Subcutaneous adipose tissue (tissue), 4 donors: Measurements from ENCODE around the gene TSTD1. TPM values are rescaled to one million over a fixed set of nuclear protein-coding genes. Genes with fewer than 3 reads are reported as not detected.

Source experiments
- total RNA-seq, 4 donors: library from RNA; depleted of rRNA; stranded (reverse); fragments of >200 nt; gene quantifications; one replicate each; pipeline ENCODE4 v1.1.0, GENCODE V29; 2016
- TF ChIP-seq, protein P1 (sequence below): fragments of 450-650 bp; IDR thresholded peaks from one replicate; pipeline ENCODE4 v1.5.1; 2016; ENCODE audit warnings: low read depth, mild to moderate bottlenecking, control low read depth, antibody characterized with exemption, moderate library complexity

Gene TSTD1
- total RNA-seq, 4 donors from 2014 or later: 8.6 to 65.4 (median 43.8) TPM

DNA sequence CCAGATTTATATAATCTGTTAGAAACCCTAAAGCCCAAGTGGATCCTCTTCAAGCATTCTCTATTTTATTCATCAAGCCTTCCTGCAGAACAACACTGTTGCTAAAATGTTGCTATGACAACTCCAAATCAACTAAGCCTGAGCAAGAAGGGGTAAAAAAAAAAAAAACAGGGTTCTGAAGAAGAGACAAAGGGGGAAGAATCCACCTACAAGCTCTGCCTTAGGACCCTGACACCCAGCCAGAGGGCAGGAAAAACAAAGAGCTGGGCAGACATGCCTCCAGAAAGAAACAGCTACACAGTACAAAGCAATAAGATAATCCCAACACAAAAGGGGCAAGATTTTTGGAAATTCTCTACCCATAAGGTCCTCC is 5.8 kb upstream of the TSTD1 start:
- TF ChIP-seq, protein P1, sequence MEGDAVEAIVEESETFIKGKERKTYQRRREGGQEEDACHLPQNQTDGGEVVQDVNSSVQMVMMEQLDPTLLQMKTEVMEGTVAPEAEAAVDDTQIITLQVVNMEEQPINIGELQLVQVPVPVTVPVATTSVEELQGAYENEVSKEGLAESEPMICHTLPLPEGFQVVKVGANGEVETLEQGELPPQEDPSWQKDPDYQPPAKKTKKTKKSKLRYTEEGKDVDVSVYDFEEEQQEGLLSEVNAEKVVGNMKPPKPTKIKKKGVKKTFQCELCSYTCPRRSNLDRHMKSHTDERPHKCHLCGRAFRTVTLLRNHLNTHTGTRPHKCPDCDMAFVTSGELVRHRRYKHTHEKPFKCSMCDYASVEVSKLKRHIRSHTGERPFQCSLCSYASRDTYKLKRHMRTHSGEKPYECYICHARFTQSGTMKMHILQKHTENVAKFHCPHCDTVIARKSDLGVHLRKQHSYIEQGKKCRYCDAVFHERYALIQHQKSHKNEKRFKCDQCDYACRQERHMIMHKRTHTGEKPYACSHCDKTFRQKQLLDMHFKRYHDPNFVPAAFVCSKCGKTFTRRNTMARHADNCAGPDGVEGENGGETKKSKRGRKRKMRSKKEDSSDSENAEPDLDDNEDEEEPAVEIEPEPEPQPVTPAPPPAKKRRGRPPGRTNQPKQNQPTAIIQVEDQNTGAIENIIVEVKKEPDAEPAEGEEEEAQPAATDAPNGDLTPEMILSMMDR: no peak

DNA sequence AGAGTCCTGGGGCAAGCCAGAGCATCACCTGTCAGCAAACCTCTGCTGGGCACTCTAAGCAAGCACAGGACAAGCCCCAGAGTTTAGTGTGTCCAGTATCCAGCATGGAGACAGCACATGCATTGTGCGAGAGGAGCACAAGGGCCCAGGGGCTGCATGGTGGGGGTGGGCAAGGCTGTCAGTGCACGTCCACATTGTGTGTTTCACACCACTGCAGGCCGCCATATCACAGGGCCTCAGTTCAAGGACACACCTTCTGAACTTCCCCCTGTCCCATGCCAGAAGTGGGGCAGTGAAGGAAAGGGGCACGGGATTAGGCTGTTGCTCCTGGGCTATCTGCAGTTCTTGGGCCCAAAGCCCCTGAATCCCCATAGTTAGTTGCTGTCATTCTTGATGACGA is 782 bp upstream of the TSTD1 start:
- TF ChIP-seq, protein P1: no peak

DNA sequence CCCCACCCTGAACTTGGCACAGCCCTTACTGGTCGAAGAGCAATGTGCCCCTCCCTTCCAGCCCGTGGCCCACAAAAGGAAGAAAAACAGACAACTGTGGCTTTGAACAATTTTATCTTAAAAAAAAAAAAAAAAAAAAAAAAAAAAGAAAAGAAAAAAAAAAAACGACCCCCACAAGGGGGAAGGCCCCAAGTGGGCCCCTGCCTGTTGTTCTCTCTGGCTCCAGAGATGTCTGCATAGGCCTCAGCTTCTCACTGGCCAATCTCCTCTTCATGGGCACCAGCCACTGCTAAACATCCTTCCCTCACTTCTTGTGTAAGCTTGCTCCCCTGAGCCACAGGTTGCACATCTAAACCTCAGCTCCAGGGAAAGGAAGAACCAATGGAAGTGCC is 386 bp upstream of the TSTD1 start:
- TF ChIP-seq, protein P1: no peak

DNA sequence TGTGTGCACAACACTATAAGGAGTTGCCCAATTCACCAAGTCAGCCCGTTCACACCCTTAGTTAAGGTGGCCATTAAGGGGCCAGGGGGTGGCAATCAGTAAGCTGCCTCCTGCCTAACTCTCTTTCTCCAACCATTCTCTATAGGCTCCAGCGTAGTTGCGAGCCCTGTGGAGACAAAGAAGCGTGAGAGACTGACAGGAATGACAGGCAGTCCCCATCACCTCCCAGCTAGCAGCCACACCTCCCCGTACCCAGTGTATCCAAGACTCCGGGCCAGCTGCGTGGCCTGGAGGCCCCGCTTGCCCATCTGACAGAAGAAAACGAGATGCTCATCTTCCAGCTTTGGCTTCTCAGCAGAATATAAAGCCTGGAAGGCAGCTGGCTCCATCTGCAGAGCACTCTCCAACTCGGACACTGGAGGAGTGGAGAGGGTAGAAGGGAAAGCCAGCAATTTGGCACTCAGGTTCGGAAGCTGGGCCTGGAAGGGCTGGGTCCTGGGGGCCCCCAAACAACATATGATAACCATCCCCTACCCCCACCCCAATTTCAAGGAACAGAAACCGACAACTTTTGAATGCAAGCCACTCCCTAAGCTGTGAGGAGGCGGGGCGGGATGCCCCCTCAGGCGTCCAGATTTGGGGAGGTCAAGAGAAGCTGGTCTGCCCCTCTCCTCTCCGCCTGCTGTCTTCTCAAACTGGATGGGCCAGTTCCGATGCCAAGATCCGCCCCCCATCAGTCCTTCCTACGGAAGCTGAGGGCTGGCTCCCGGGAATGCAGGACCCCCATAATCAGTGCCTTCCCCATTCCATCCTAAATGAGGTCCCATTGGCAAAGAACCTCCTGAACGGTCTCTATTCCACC is 872 bp downstream of the TSTD1 start:
- TF ChIP-seq, protein P1: no peak

DNA sequence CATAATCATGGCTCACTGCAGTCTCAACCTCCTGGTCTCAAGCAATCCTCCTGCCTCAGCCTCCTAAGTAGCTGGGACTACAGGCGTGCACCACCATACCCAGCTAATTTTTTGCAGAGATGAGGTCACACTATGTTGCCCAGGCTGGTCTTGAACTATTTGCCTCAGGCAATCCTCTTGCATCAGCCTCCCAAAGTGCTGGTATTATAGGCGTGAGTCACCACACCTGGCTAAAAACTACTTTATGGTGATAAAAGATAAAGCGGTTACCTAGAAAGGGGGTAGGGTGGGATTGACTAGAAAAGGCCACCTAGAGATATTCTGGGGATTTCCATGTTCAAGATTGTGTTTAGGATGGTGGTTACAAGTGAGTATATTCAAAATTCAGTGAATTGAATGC is 5.0 kb downstream of the TSTD1 start:
- TF ChIP-seq, protein P1: no peak

DNA sequence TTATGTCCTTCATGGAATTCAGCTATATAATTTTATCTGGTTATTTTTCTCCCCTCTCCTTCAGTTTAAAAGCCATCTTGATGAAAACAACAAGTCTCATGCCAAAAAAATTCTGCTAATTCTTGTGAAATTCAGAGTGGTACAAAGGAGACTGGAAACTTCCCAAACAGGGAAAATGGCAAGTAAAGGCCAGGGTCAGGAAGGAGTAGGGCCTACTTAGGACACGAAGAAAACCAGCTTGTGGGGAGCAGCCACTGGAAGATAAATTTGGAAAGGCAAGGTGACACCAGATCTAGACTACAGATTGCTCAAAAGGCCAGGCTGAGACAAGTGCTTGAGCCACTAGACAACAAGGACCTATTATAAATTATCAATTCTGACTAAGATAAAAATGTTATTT is 6.4 kb downstream of the TSTD1 start:
- TF ChIP-seq, protein P1: no peak

DNA sequence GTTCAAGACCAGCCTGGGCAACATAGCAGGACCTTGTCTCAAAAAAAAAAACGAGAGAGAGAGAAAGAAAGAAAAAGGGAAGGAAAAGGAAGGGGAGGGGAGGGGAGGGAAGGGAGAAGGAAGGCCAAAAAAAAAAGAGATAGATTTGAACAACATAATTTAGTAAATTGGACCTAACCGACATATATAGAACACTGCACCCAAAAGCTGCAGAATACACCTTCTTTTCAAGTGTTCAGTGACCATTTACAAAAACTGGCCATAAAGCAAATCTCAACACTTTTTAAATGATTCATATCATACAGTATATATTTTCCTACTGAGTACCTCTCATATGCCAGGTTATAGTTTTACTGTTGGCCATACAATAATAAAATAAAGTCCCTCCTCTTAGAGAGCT is 6.9 kb downstream of the TSTD1 start:
- TF ChIP-seq, protein P1: no peak
